ENCODE measurements around the gene SYT2. TPM values are rescaled to one million over a fixed set of nuclear protein-coding genes. Genes with fewer than 3 reads are reported as not detected.
"Not testable (repeated sequence)": the region's sequence is repeated elsewhere in the genome, so short reads cannot be mapped to it uniquely, and the experiment has no call there.

The SYT2 gene
- total RNA-seq, 1 donor from 2014 or later = not detected

DNA sequence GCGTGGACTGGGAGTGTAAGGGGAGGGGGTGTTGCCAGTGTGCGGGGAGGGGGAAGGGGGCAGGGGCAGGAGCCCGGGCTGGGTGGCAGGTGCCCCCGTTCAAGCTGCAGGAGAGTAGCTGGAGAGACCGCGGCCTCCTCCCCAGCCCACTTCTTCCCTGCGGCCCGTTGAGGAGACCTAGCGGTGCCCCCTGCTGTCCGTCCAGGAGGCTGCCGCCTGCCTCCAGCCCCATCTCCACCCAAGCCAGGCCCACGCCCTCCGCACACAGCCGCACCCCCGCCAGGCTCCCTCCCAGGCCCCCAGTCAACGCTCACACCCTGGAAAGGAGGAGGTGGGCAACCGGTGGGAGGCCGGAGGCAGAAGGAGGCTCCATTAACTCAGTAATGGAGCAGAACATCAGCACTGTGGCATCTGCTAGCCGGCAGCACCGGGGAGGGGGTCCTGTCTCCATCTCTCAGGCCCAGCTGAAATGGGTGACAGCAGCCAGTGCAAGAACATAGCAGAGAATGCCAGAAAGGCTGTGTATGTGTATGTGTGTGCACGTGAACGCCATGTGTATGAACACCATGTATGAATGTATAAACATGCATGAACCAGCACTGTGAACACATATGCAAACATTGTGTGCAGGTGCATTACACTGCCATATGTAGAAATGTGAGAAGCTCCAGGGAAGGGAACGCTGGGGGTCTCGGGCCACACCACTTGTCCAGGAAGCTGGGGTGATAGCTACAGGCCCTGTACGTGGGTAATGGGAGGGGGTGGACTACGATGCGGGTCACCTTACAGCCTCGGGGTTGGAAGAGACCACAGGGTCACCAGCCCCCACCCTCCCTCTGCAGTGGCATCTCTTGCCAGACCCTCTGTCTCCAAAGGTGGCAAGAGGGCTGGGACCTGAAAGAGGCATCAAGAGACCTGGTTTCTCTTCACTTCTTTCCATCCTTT lies 84.6 kb downstream of the SYT2 start:
- Histone ChIP-seq H3K36me3 (no peaks in the 10 kb centered on the region), H3K9me3 (no peaks in the 10 kb centered on the region), H3K4me3 (no peak overlapping the region), H3K4me1 (peaks cover 3% of the 10 kb centered on the region), H3K27ac (no peak overlapping the region), H3K27me3 (ENCODE audit: low read depth) (peaks cover 30% of the 10 kb centered on the region)
- peak; percentile 77 for DNase-seq
- ATAC-seq = peak; percentile 81
- TF ChIP-seq, protein P1, sequence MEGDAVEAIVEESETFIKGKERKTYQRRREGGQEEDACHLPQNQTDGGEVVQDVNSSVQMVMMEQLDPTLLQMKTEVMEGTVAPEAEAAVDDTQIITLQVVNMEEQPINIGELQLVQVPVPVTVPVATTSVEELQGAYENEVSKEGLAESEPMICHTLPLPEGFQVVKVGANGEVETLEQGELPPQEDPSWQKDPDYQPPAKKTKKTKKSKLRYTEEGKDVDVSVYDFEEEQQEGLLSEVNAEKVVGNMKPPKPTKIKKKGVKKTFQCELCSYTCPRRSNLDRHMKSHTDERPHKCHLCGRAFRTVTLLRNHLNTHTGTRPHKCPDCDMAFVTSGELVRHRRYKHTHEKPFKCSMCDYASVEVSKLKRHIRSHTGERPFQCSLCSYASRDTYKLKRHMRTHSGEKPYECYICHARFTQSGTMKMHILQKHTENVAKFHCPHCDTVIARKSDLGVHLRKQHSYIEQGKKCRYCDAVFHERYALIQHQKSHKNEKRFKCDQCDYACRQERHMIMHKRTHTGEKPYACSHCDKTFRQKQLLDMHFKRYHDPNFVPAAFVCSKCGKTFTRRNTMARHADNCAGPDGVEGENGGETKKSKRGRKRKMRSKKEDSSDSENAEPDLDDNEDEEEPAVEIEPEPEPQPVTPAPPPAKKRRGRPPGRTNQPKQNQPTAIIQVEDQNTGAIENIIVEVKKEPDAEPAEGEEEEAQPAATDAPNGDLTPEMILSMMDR (IDR thresholded peaks at IDR 0.05) = peak; percentile 58
- intact Hi-C loops (cut with DNase I) = no loop called here

DNA sequence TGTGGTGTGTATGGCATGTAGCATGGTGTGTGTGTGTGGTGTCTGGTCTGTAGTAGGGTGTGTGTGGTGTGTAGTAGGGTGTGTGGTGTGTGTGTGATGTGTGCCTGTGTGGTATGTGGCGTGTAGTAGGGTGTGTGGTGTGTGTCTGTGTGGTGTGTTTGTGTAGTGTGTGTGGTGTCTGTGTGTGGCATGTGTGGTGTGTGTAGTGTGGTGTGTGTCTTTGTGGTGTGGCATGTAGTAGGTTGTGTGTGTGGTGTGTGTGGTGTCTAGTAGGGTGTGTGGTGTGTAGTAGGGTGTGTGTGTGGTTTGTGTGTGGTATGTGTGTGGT lies 85.5 kb downstream of the SYT2 start:
- intact Hi-C loops (cut with DNase I) = no loop called here
- TF ChIP-seq, protein P1 (IDR thresholded peaks at IDR 0.05) = no peak
- Histone ChIP-seq H3K27ac (no peak overlapping the region), H3K9me3 (no peaks in the 10 kb centered on the region), H3K36me3 (no peaks in the 10 kb centered on the region), H3K4me1 (peaks cover 3% of the 10 kb centered on the region), H3K4me3 (no peak overlapping the region), H3K27me3 (ENCODE audit: low read depth) (peaks cover 30% of the 10 kb centered on the region)
- DNase-seq = no peak
- ATAC-seq = peak; percentile 6 to 31

DNA sequence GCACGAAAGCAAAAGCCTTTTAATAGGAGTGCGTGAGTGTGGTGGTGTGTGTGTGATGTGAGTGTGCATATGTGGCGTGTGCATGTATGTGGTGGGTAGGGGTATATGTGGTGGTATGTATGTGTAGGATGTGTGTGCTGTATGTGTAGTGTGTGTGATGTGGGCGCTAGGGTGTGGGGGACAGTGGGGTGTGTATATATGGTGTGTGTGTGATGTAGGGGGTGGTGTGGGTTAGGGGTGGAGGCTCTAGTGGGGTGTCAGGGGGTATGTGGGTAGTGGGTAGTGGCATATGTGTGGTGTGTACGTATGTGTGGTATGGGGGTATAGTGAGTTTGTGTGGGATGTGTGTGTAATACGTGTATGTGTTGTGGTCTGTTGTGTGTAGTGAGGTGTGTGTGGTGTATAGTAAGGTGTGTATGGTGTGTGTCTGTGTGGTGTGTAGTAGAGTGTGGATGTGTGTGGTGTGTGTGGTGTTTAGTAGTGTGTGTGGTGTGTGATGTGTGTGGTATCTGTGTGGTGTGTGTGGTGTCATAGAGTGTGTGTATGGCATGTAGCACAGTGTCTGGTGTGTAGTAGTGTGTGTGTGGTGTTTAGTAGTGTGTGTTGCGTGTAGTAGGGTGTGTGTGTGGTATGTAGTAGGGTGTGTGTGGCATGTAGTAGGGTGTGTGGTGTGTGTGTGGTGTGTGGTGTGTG lies 86.0 kb downstream of the SYT2 start:
- intact Hi-C loops (cut with DNase I) = no loop called here
- DNase-seq (no peak), ATAC-seq (no peak)
- Histone ChIP-seq H3K36me3 (no peaks in the 10 kb centered on the region), H3K4me3 (no peak overlapping the region), H3K27me3 (ENCODE audit: low read depth) (peaks cover 33% of the 10 kb centered on the region), H3K27ac (no peak overlapping the region), H3K9me3 (no peaks in the 10 kb centered on the region), H3K4me1 (peaks cover 3% of the 10 kb centered on the region)
- TF ChIP-seq, protein P1 (IDR thresholded peaks at IDR 0.05) = no peak

DNA sequence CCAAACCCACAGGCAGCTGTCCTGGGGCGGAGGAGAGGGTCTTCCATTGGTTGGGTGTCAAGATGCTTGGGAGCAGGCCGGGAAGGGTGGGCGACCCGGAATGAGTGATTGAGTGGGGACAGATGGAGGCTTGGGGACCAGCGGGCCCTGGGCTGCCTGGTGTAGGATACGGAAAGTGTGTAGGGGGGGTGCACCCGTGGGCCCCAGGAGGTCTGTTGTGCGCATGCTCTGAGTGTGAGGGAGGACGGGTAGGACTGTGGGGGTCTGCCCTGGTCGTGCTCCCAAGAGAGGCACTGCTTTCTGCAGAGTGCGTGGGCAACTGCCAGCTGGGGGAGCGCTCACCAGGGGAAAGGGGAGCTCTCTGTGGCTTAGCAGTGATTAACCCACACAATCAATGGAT lies 86.8 kb downstream of the SYT2 start:
- H3K9me3 ChIP-seq; intact Hi-C loops (cut with DNase I); H3K27ac ChIP-seq; H3K36me3 ChIP-seq; H3K4me1 ChIP-seq; DNase-seq; ATAC-seq; H3K4me3 ChIP-seq: not testable (repeated sequence)
- peaks cover 39% of the 10 kb centered on the region for H3K27me3 ChIP-seq (ENCODE audit: low read depth)

DNA sequence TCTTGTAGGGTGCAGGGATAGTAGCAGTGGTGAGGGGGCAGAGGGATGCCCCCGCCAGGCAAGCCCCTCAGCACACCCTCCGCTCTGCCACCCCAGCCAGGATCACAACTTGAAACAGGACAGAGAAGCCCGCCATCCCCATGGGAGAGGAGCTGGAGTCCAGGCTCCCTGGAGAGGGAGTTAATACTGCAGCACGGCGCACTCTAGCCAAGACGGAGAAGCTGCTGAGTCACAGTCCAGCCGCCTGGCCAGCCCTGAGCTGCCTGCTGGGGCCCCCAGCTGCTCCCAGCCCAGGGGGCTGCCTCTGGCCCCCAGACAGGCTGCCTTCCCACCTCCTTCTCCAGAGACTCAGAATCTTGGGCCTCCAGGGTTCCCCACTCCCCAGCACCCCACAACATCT lies 87.2 kb downstream of the SYT2 start:
- Histone ChIP-seq H3K36me3 (no peaks in the 10 kb centered on the region), H3K4me3 (no peak overlapping the region), H3K27ac (no peak overlapping the region), H3K27me3 (ENCODE audit: low read depth) (peaks cover 41% of the 10 kb centered on the region), H3K4me1 (peaks cover 3% of the 10 kb centered on the region), H3K9me3 (no peaks in the 10 kb centered on the region)
- intact Hi-C loops (cut with DNase I) = no loop called here
- DNase-seq (no peak), ATAC-seq (no peak)
- TF ChIP-seq, protein P1 (IDR thresholded peaks at IDR 0.05) = no peak

DNA sequence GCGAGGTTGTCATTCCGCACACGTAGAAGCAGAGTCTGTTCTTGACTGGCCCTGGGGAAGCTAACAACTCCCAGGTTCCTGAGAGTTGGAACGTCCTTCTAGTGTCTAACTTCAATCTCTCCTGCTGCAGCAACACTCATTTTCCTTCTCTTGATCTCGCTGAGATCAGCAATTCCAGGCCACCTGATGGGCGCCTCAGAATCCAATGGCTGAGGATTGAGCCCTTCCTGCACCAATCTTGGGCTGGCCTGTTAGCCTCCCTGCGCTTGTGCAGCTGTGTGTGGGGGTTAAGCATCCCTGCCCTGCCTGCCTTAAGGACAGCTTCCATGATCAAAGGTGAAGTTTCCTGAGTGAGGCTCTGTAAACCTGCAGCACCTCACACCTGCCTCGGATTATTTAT lies 87.9 kb downstream of the SYT2 start:
- Histone ChIP-seq H3K27me3 (ENCODE audit: low read depth) (peaks cover 42% of the 10 kb centered on the region), H3K4me1 (peaks cover 3% of the 10 kb centered on the region), H3K9me3 (no peaks in the 10 kb centered on the region), H3K36me3 (no peaks in the 10 kb centered on the region), H3K27ac (no peak overlapping the region), H3K4me3 (no peak overlapping the region)
- intact Hi-C loops (cut with DNase I) = no loop called here
- DNase-seq (no peak), ATAC-seq (no peak)
- TF ChIP-seq, protein P1 (IDR thresholded peaks at IDR 0.05) = no peak
